ENCODE results near the gene GRIP1.
"Not testable (repeated sequence)": the region's sequence is repeated elsewhere in the genome, so short reads cannot be mapped to it uniquely, and the experiment has no call there.

The GRIP1 gene

DNA sequence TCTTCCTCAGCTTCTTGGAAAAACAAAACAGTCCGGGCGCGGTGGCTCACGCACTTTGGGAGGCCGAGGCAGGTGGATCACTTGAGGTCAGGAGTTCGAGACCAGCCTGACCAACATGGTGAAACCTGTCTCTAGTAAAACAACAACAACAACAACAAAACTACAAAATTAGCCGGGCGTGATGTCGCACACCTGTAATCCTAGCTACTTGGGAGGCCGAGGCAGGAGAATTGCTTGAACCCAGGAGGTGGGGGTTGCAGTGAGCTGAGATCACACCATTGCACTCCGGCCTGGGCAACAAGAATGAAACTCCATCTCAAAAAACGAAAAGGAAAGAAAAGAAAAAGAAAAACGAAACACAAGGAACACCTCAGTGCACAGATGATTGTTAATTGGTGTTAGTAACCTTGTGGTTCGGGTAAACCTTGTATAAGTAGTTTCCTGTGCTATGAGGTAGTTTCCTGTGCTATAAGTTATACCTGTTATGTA is 375.5 kb downstream of the GRIP1 start:
- not testable (repeated sequence) for DNase-seq

- DNase-seq = no peak
These were observed 376.1 kb downstream of the GRIP1 start for GRCh38 chr12:66302827-66303169.

- peak; percentile 96 for DNase-seq
These were observed 376.7 kb downstream of the GRIP1 start, which contains the start of gene HELB for GRCh38 chr12:66301944-66302826. HELB (plus strand) TSS chr12:66302493; CDS start chr12:66302604, 111 bp downstream.

DNA sequence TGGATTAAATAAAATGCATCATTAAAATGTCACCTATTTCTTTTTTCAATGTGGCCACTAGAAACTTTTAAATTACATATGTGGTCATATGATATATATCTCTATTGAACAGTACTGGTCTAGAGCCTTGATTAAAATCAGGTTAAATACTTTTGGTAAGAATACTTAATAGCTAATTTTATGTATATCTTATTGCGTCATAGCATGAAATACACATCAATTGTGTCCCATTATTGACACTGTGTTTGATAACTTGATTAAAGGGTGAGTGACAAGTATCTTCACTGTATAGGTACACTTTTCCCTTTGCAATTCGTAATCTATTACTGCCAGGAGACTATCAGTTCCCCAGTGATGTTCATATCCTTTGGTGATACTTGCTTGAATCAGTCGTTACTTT is 381.0 kb downstream of the GRIP1 start:
- DNase-seq = no peak
